ENCODE data around the gene CYB5R3.
"Not testable (repeated sequence)": the region's sequence is repeated elsewhere in the genome, so short reads cannot be mapped to it uniquely, and the experiment has no call there.

CYB5R3 gene

GRCh38 chr22:42678894-42679293 is 29.7 kb upstream of the CYB5R3 start:
- DNase-seq (ENCODE audit: low read depth): no peak

DNA sequence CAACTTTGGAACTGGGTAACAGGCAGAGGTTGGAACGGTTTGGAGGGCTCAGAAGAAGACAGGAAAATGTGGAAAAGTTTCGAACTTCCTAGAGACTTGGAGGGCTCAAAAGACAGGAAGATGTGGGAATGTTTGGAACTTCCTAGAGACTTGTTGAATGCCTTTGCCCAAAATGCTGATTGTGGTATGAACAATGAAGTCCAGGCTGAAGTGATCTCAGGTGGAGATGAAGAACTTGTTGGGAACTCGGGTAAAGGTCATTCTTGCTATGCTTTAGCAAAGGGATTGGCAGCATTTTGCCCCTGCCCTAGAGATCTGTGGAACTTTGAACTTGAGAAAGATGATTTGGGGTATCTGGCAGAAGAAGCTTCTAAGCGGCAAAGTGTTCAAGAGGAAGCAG is 28.7 kb upstream of the CYB5R3 start:
- not testable (repeated sequence) for DNase-seq (ENCODE audit: low read depth)

- DNase-seq (ENCODE audit: low read depth): no peak
These were observed 26.9 kb upstream of the CYB5R3 start for GRCh38 chr22:42676059-42676607.

DNA sequence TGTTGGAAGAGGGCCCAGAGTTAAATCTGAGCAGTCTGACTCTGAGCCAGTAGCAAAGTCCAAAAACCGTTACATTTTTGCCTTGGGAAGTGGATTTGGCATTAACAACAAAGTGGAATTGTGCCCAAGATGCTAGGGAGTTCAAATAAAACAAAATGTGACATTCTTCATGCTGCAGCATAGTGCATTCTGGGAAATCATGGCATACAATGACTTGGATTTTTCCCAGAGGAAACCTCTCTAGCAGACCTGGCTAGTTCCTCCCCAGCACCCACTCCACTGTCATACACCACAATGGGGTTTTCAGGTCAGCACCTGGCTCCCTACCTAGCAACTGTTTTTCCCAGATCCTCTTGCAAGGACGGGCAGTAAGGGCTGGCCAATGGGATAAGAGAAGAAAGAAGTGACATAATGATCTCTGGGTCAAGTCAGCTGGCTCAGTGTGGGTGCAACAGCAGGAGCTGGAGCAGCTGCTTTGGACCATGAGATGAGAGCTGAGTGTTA is 24.8 kb upstream of the CYB5R3 start:
- no peak for DNase-seq (ENCODE audit: low read depth)

DNA sequence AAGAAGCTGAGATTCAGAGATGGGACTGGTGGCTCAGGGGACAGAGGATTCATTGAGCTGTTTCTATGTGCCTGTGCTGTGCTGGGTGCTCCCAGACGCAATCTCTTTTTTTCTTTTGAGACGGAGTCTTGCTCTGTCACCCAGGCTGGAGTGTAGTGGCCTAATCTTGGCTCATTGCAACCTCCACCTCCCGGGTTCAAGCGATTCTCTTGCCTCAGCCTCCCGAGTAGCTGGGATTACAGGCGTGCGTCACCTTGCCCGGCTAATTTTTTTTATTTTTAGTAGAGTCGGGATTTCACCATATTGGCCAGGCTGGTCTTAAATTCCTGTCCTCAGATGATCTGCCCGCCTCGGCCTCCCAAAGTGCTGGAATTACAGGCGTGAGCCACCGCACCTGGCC is 23.9 kb upstream of the CYB5R3 start:
- not testable (repeated sequence) for DNase-seq (ENCODE audit: low read depth)

- no peak for DNase-seq (ENCODE audit: low read depth)
These were observed 21.9 kb upstream of the CYB5R3 start for GRCh38 chr22:42670921-42671709.

DNA sequence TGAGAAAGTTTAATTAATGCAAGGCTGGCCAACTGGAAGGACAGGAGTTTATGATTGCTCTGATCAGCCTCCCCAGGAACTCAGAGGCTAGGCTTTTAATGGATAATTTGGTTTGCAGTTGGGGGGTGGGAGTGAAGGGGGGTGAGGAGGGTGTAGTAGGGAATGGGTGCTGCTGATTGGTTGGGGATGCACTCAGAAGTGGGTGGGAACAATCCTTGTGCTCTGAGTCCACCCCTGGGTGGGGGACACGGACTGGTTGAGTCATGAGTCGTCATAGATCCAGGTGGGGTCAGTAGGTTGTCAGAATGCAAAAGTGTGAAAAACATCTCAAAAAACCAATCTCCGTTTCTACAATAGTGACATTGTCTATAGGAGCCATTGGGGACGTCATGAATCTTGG is 20.9 kb upstream of the CYB5R3 start:
- no peak for DNase-seq (ENCODE audit: low read depth)

DNA sequence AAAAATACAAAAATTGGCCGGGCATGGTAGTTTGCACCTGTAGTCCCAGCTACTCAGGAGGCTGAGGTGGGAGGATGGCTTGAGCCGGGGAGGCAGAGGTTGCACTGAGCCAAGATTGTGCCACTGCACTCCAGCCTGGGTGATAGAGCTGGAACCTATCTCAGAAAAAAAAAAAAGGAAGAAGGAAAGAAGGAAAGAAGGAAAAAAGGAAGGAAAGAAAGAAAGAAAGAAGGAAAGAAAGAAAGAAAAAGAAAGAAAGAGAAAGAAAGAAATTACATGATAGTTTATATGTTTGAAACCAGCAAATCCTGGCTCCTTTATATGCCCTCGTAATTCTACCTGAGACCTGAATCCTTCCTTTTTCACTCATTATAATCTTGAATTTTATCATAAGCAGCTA is 17.2 kb upstream of the CYB5R3 start:
- DNase-seq (ENCODE audit: low read depth): not testable (repeated sequence)

DNA sequence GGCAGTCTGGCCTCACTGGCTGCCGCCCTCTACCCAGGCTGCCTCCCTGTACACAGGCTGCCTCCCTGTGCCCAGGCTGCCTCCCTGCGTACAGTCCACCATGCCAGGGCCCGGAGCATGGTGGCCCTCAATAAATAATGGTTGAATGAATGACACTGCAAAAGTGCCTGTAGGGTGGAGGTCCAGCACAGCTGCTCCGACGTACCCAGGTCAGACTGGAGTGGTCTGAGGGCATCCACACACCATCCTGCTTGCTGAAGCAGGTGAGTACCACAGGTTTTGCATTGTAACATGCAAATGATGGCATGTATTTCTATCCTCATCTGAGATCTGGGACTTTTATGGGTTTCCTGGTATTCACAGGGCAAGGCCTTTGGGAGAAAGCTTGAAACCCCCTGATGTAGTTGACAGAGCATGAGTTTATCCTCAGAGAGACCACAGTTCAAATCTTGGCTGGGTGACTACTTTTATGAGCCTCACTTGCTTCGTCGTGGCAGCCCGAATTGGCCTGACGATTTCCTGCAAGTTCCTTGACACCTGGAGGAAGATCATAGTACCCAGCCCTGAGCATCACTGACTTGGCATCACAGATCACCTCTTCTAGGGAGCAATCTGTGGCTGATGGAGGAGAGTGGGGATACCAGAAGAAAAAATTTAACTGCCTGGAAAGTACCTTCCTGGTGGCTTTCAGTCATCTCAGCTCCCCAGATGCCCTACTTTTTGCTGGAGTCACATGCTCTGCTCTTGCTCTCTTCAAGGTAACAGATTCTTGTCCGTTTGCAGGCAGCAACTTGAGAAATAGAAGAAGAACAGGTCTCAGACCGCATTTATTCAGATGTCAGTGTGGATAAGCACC is 16.0 kb upstream of the CYB5R3 start:
- DNase-seq (ENCODE audit: low read depth): no peak

DNA sequence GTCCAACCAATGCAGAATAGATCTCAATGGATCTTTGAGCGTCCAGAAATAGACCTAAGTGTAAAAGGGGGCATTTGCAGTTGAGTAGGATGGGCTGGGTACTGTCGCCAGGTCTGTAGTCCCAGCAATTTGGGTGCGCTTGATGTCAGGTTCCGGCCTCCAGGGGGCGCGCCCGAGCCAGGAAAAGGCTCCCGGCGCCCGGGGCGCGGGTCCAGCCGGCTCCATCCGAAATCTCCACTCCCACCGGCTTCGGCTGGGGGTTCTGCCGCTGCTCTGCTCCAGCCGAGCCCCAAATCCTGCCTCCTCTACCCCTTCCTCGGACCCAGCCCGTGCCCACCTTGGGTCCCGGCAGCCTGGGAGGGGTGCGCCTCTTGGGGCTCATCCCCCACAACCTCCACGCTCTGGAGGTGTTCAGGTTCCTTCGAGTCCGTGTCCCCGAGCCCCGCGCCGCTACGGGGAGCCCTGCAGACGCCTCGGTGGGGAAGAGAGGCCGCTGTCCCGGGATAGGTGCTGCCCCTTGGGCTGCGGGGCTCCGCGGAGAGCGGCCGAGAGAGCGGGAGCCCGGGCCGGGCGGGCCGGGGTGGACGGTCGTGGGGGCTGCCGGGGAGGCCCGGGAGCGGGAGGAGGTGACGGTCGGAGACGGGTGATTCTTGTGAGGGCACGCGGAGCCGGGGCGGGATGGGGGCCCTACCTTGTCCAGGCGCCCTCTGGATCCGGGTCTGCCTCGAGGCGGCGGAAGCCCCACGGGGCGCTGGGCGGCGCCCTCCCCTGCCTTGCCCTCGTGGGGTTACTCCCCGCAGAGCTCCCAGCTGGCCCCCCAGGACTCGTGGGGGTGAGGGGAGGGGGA is 13.0 kb upstream of the CYB5R3 start:
- peak; percentile 68 for DNase-seq (ENCODE audit: low read depth)

DNA sequence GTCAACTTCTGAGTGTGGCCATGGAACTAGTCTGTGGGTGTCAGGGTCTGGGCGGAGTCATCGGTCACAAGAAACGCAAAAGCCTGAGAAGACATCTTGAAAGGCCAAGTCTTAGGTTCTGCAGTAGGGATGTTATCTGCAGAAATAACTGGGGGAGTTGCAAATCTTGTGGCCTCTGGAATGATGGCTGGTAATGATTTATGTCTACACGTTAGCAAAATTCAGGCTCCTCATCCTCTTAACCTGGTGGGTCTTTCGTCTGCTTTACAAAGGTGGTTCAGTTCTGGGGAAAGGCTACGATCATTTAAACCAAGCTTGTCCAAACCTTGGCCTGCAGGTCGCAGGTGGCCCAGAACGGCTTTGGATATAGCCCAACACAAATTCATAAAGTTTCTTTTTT is 7.4 kb upstream of the CYB5R3 start:
- no peak for DNase-seq (ENCODE audit: low read depth)

GRCh38 chr22:42655693-42656092 is 6.5 kb upstream of the CYB5R3 start:
- DNase-seq (ENCODE audit: low read depth): no peak

- no peak for DNase-seq (ENCODE audit: low read depth)
These were observed 5.4 kb upstream of the CYB5R3 start for GRCh38 chr22:42654436-42655073.

DNA sequence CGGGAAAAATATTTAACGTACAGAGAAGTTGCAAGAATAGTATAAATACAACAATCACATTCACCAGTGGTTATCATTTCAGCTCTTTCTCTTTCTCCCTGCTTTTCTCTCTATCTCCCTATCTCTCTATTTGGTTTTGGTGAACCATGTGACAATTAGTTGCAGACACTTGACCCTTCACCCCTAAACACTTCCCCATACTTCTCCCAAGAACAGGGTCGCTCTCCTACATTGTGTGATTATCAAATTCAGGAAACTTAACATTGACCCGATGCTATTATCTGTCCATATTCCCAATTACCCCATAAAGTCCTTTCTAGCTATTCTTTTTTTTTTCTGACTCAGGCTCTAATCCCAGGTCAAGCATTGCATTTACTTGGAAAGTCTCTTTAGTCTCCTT is 4.8 kb upstream of the CYB5R3 start:
- no peak for DNase-seq (ENCODE audit: low read depth)

DNA sequence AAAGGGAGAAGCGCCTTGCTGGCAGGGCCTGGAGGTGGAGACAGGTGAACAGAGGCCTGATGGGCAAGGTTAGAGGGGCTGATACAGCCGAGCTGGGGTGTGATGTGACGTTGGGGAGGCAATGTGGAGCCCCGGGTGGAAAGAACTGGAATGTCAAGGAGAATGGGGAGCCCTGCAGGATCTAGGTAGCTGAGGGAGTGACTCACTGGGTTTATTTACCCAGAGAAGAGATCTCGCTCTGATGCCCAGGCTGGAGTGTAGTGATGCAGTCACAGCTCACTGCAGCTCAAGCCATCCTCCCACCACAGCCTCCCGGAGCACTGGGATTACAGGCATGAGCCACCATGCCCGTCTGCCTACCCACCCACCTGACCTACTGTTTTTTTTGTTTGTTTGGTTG is 1.9 kb upstream of the CYB5R3 start:
- DNase-seq (ENCODE audit: low read depth): no peak

GRCh38 chr22:42648368-42649245 is 585 bp downstream of the CYB5R3 start:
- DNase-seq (ENCODE audit: low read depth): no peak

GRCh38 chr22:42648017-42648367 is 1.2 kb downstream of the CYB5R3 start:
- no peak for DNase-seq (ENCODE audit: low read depth)

- DNase-seq (ENCODE audit: low read depth): no peak
These were observed 2.3 kb downstream of the CYB5R3 start for GRCh38 chr22:42646569-42647525.

- DNase-seq (ENCODE audit: low read depth): no peak
These were observed 3.1 kb downstream of the CYB5R3 start for GRCh38 chr22:42645938-42646568.
